HepG2 (cell line): ENCODE data around the gene CLDND2. TPM values are rescaled to one million over a fixed set of nuclear protein-coding genes. Genes with fewer than 3 reads are reported as not detected.
A peak's percentile ranks its signal among the peaks of the same experiment; 100 is the strongest.

Source experiments
- ATAC-seq: fragments of 200-7000 bp; cut with Tn5 transposase; 3 replicates; pipeline ENCODE4 v1.9.1; 2020; ENCODE audit warnings: mild to moderate bottlenecking, moderate library complexity
- BruUV-seq: library from RNA; stranded (reverse); fragments of 400-500 nt; replicated peaks from 2 replicates; lab custom pipeline; 2021; lab: Mats Ljungman, UMichigan
- CTCF ChIA-PET: fragments of 300-600 bp; formaldehyde crosslinking; extraction: SDS; loops from one replicate; lab custom pipeline; 2021; ENCODE audit warnings: low total read pairs, inconsistent platforms, low intra/inter-chr PET ratio; lab: Yijun Ruan, JAX
- POLR2A ChIA-PET: fragments of 350-600 bp; sonication (Branson Sonifier 250); formaldehyde crosslinking; loops from one replicate; lab custom pipeline; 2020; ENCODE audit warnings: antibody characterized with exemption, inconsistent platforms; lab: Yijun Ruan, JAX
- DNase-seq: peaks from one replicate; pipeline ENCODE4 v3.0.0-alpha.2; 2015; ENCODE audit warnings: low spot score
- FAIRE-seq: peaks from 3 replicates; lab custom pipeline; 2011; peaks lifted over from hg19 to GRCh38; lab: Jason Lieb, UNC
- H2AFZ ChIP-seq: one replicate; pipeline ENCODE4 v1.6.1; 2011; ENCODE audit warnings: low read length, inconsistent platforms
- H3K27ac ChIP-seq: fragments of 300-600 bp; 3 replicates; pipeline ENCODE4 v1.8.0; 2011; ENCODE audit warnings: mixed run types, mild to moderate bottlenecking, mixed read lengths, low read length, inconsistent platforms; ENCODE audit not compliant: insufficient read depth; ENCODE audit errors: extremely low read length
- H3K27me3 ChIP-seq, 2 experiments: fragments of 200-600 bp in 1 of 2; 2 replicates in 1 of 2; 3 replicates in 1 of 2; pipeline versions ENCODE4 v1.6.0 to v1.8.0; 2011; ENCODE audit warnings: low read length in 2 of 2, mild to moderate bottlenecking in 2 of 2, moderate library complexity in 2 of 2, inconsistent platforms in 1 of 2; ENCODE audit not compliant: insufficient read depth in 2 of 2, control insufficient read depth in 1 of 2
- H3K36me3 ChIP-seq, 2 experiments: fragments of 200-600 bp in 1 of 2; replicated peaks in 1 of 2; 2 replicates in 1 of 2; 3 replicates in 1 of 2; pipeline versions ENCODE4 v1.5.1 to v1.8.0; 2011; ENCODE audit warnings: low read length in 2 of 2, inconsistent platforms in 1 of 2; ENCODE audit not compliant: insufficient read depth in 2 of 2, control insufficient read depth in 1 of 2
- H3K4me1 ChIP-seq: 2 replicates; pipeline ENCODE4 v1.5.1; 2012; ENCODE audit warnings: low read length, inconsistent platforms; ENCODE audit not compliant: insufficient read depth
- H3K4me2 ChIP-seq: 2 replicates; pipeline ENCODE4 v1.6.0; 2011; ENCODE audit warnings: low read depth, low read length, inconsistent platforms
- H3K4me3 ChIP-seq, 3 experiments: fragments of 200-600 bp in 1 of 3; sonication (generic), shearing (Covaris generic) in 1 of 3; replicated peaks in 1 of 3; 2 replicates each; pipeline ENCODE4 v1.5.1; 2011 to 2016; ENCODE audit warnings: low read length in 3 of 3, inconsistent platforms in 2 of 3, low read depth in 2 of 3, mild to moderate bottlenecking in 2 of 3, control low read depth in 1 of 3, mixed read lengths in 1 of 3; ENCODE audit not compliant: insufficient read depth in 1 of 3
- H3K79me2 ChIP-seq: one replicate; pipeline ENCODE4 v1.6.1; 2011; ENCODE audit warnings: low read length, inconsistent platforms; ENCODE audit not compliant: insufficient read depth
- H3K9ac ChIP-seq: 2 replicates; pipeline ENCODE4 v1.6.0; 2011; ENCODE audit warnings: mild to moderate bottlenecking, low read depth, low read length, inconsistent platforms; ENCODE audit not compliant: insufficient read depth
- H3K9me3 ChIP-seq: 2 replicates; pipeline ENCODE4 v1.5.1; 2012; ENCODE audit warnings: mild to moderate bottlenecking, low read length
- H4K20me1 ChIP-seq: 2 replicates; pipeline ENCODE4 v1.6.0; 2011; ENCODE audit warnings: inconsistent platforms, mild to moderate bottlenecking, low read length, moderate library complexity; ENCODE audit not compliant: insufficient read depth
- AHDC1 ChIP-seq: sonication (generic); formaldehyde crosslinking; IDR thresholded peaks from 2 replicates; pipeline ENCODE4 v1.5.1; 2020; ENCODE audit warnings: mild to moderate bottlenecking, missing genetic modification reagents, borderline replicate concordance
- RBM39 ChIP-seq: fragments of 200-400 bp; formaldehyde crosslinking; IDR thresholded peaks from one replicate; pipeline ENCODE4 v1.6.1; 2018; ENCODE audit warnings: antibody characterized with exemption, mild to moderate bottlenecking, low read depth, low read length; ENCODE audit not compliant: poor library complexity, severe bottlenecking
- SAFB2 ChIP-seq: sonication (generic); formaldehyde crosslinking; IDR thresholded peaks from 2 replicates; pipeline ENCODE4 v1.5.1; 2020; ENCODE audit warnings: missing genetic modification reagents, low read depth, mild to moderate bottlenecking, borderline replicate concordance
- SMAD1 ChIP-seq: sonication (generic); formaldehyde crosslinking; IDR thresholded peaks from 2 replicates; pipeline ENCODE4 v1.4.0; 2020; ENCODE audit warnings: missing genetic modification reagents, low read depth, mild to moderate bottlenecking, borderline replicate concordance
- SOX5 ChIP-seq: IDR thresholded peaks from 2 replicates; pipeline ENCODE4 v1.6.1; 2016; ENCODE audit warnings: borderline replicate concordance
- ZBTB34 ChIP-seq: sonication (generic); formaldehyde crosslinking; IDR thresholded peaks from 2 replicates; pipeline ENCODE4 v1.8.0; 2022; ENCODE audit warnings: mild to moderate bottlenecking, missing genetic modification reagents
- ZBTB7A ChIP-seq: sonication (generic); formaldehyde crosslinking; IDR thresholded peaks from 2 replicates; pipeline ENCODE4 v1.8.0; 2022; ENCODE audit warnings: mild to moderate bottlenecking, missing genetic modification reagents
- ZMYM2 ChIP-seq: sonication (generic); formaldehyde crosslinking; IDR thresholded peaks from 2 replicates; pipeline ENCODE4 v1.8.0; 2022; ENCODE audit warnings: mild to moderate bottlenecking, missing genetic modification reagents
- ZNF34 ChIP-seq: sonication (generic); formaldehyde crosslinking; IDR thresholded peaks from 2 replicates; pipeline ENCODE4 v1.4.0; 2020; ENCODE audit warnings: mild to moderate bottlenecking, missing genetic modification reagents, borderline replicate concordance
- ZNF713 ChIP-seq: sonication (generic); formaldehyde crosslinking; IDR thresholded peaks from 2 replicates; pipeline ENCODE4 v1.4.0; 2020; ENCODE audit warnings: mild to moderate bottlenecking, missing genetic modification reagents
- ZNF780A ChIP-seq: sonication (generic); formaldehyde crosslinking; IDR thresholded peaks from 2 replicates; pipeline ENCODE4 v1.8.0; 2022; ENCODE audit warnings: mild to moderate bottlenecking, missing genetic modification reagents, moderate library complexity
- ZSCAN31 ChIP-seq: sonication (generic); formaldehyde crosslinking; IDR thresholded peaks from 2 replicates; pipeline ENCODE4 v1.5.0; 2020; ENCODE audit warnings: low read depth, mild to moderate bottlenecking, missing genetic modification reagents
- WGBS: methylation state at CpG from one replicate; pipeline ENCODE4 v1.1.6; 2017; ENCODE audit warnings: low lambda C conversion rate; 5-methylcytosine and 5-hydroxymethylcytosine counted together
- in situ Hi-C: cut with HindIII; loops from 2 replicates; pipeline ENCODE4 v1.10.0; 2017; ENCODE audit warnings: low pct_unique_long_range_greater_than_20kb; ENCODE audit not compliant: extremely low pct_ligation_motif_present
- intact Hi-C: fragments of 100-400 bp; cut with micrococcal nuclease; formaldehyde crosslinking; loops from one replicate; pipeline ENCODE4 v1.10.0; 2022; ENCODE audit not compliant: unreplicated experiment
- polyA plus RNA-seq, 8 experiments: library from polyadenylated mRNA; depleted of rRNA in 3 of 8; stranded (reverse) in 7 of 8; unstranded in 1 of 8; fragments of >200 nt; fragmentation: Illumina TruSeq in 4 of 8; extraction: Trizol in 4 of 8; gene quantifications; 2 replicates each; pipeline versions ENCODE4 v1.2.1 to v1.2.3, GENCODE V29; 2011 to 2016; ENCODE audit warnings: low read depth in 4 of 8, missing spikeins in 1 of 8, mixed read lengths in 1 of 8; ENCODE audit not compliant: insufficient read depth in 1 of 8
- total RNA-seq, 5 experiments: library from RNA; depleted of rRNA; stranded (reverse); fragments of >200 nt; fragmentation: Illumina TruSeq; extraction: Trizol; gene quantifications; 2 replicates each; pipeline ENCODE4 v1.2.3, GENCODE V29; 2016; ENCODE audit warnings: low read depth in 1 of 5
- TF ChIP-seq, protein P1 (sequence below), 2 experiments: sonication (generic) in 1 of 2; formaldehyde crosslinking in 1 of 2; IDR thresholded peaks; 2 replicates each; pipeline versions ENCODE4 v1.4.0 to v1.6.1; 2016 to 2020; ENCODE audit warnings: borderline replicate concordance in 1 of 2, low read depth in 1 of 2, mild to moderate bottlenecking in 1 of 2, missing genetic modification reagents in 1 of 2

Gene CLDND2
- total and polyA plus RNA-seq, 2 of the 13 experiments (the other 11 are each of a cell fraction or from before 2014, with no cell fraction given): 0.84 to 1.8 TPM

DNA sequence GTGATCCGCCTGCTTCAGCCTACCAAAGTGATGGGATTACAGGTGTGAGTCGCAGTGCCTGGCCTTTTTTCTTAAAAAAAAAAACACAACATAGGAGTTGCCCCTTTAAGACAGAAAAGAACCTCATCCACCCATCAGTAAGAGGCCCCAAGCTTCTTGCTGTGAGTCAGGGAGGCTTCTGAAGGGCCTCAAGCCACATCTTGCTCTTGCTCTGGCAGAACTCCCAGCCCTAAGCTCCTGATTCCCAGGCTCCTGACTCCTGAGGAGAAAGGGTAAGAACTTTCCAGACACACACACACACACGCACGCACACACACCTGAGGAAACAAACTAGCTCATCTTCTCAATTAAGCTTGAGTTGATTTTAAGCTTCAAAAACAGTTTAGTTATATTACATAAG is 9.5 kb downstream of the CLDND2 start:
- 98% methylated on average over 4 of the region's 4 CpGs for WGBS
- H3K9ac ChIP-seq: peak overlapping the region; percentile 53
- peaks cover 96% of the 10 kb centered on the region for H3K4me1 ChIP-seq
- no peak for TF ChIP-seq ZNF780A
- TF ChIP-seq SMAD1: no peak
- no peak for TF ChIP-seq ZNF713 (CRISPR knock-in tag)
- TF ChIP-seq, protein P1, sequence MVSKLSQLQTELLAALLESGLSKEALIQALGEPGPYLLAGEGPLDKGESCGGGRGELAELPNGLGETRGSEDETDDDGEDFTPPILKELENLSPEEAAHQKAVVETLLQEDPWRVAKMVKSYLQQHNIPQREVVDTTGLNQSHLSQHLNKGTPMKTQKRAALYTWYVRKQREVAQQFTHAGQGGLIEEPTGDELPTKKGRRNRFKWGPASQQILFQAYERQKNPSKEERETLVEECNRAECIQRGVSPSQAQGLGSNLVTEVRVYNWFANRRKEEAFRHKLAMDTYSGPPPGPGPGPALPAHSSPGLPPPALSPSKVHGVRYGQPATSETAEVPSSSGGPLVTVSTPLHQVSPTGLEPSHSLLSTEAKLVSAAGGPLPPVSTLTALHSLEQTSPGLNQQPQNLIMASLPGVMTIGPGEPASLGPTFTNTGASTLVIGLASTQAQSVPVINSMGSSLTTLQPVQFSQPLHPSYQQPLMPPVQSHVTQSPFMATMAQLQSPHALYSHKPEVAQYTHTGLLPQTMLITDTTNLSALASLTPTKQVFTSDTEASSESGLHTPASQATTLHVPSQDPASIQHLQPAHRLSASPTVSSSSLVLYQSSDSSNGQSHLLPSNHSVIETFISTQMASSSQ (IDR thresholded peaks at IDR 0.05; ENCODE audit: low read depth): no peak
- TF ChIP-seq, protein P1 (CRISPR knock-in tag; IDR thresholded peaks at IDR 0.05; ENCODE audit: borderline replicate concordance): no peak
- TF ChIP-seq ZBTB34 (CRISPR knock-in tag): no peak
- no peak for TF ChIP-seq AHDC1
- no peak for TF ChIP-seq SAFB2
- TF ChIP-seq ZBTB7A (CRISPR knock-in tag): no peak
- TF ChIP-seq ZNF34: no peak
- TF ChIP-seq SOX5 (CRISPR knock-in tag): 0 out of 2 replicates have a peak, but pooled peaks have one; percentile 12
- TF ChIP-seq RBM39: no peak
- no peak for TF ChIP-seq ZSCAN31 (CRISPR knock-in tag)
- 0 out of 2 replicates have a peak, but pooled peaks have one; percentile 18 for TF ChIP-seq ZMYM2 (CRISPR knock-in tag)

More for the DNA sequence above, 9.5 kb downstream of the CLDND2 start:
- FAIRE-seq (no peak), ATAC-seq (no peak), DNase-seq (no peak)
- no TSS peak for BruUV-seq
- peak overlapping the region; percentile 64 for H3K27ac ChIP-seq
- H3K27me3 ChIP-seq: no peaks in the 10 kb centered on the region
- in situ Hi-C loops: no loop called here
- H4K20me1 ChIP-seq: no peaks in the 10 kb centered on the region
- CTCF ChIA-PET: no interaction called here
- intact Hi-C loops: no loop called here
- H3K9me3 ChIP-seq: no peaks in the 10 kb centered on the region
- no peaks in the 10 kb centered on the region for H3K36me3 ChIP-seq
- H3K79me2 ChIP-seq: peaks cover 31% of the 10 kb centered on the region
- H2AFZ ChIP-seq: no peak overlapping the region
- POLR2A ChIA-PET: interaction anchor here (1.2 to 7.8 kb wide), 3 partner anchors 9 to 20 kb away, joined by 4 to 259 read pairs (median 9); partner anchors contain the start of gene VSIG10L
- no peak overlapping the region for H3K4me3 ChIP-seq
- H3K4me2 ChIP-seq: no peak overlapping the region
